ENCODE measurements around the gene HBA1.
"Not testable (repeated sequence)": the region's sequence is repeated elsewhere in the genome, so short reads cannot be mapped to it uniquely, and the experiment has no call there.

The HBA1 gene

GRCh38 chr16:189604-190186 is 13.2 kb downstream of the HBA1 start:
- H3K4me3 ChIP-seq (ENCODE audit: low read length) = no peak overlapping the region
- TF ChIP-seq CTCF (conservative IDR thresholded peaks at IDR 0.05; ENCODE audit: low read depth, low read length) = no peak
- no peak for DNase-seq (ENCODE audit: low read depth)

GRCh38 chr16:191831-192230 is 15.4 kb downstream of the HBA1 start:
- TF ChIP-seq CTCF (conservative IDR thresholded peaks at IDR 0.05; ENCODE audit: low read depth, low read length) = no peak
- no peak for DNase-seq (ENCODE audit: low read depth)
- H3K4me3 ChIP-seq (ENCODE audit: low read length) = no peak overlapping the region

GRCh38 chr16:192686-193085 is 16.2 kb downstream of the HBA1 start:
- no peak overlapping the region for H3K4me3 ChIP-seq (ENCODE audit: low read length)
- TF ChIP-seq CTCF (conservative IDR thresholded peaks at IDR 0.05; ENCODE audit: low read depth, low read length) = no peak
- DNase-seq (ENCODE audit: low read depth) = no peak

- DNase-seq (ENCODE audit: low read depth) = no peak
- no peak for TF ChIP-seq CTCF (conservative IDR thresholded peaks at IDR 0.05; ENCODE audit: low read depth, low read length)
- H3K4me3 ChIP-seq (ENCODE audit: low read length) = no peak overlapping the region
Measured at GRCh38 chr16:193441-193840, 17.0 kb downstream of the HBA1 start.

- H3K4me3 ChIP-seq (ENCODE audit: low read length) = no peak overlapping the region
- no peak for TF ChIP-seq CTCF (conservative IDR thresholded peaks at IDR 0.05; ENCODE audit: low read depth, low read length)
- no peak for DNase-seq (ENCODE audit: low read depth)
Measured at GRCh38 chr16:194516-194915, 18.0 kb downstream of the HBA1 start.

GRCh38 chr16:200388-200787 is 23.9 kb downstream of the HBA1 start:
- peak; percentile 37 for DNase-seq (ENCODE audit: low read depth)
- no peak for TF ChIP-seq CTCF (conservative IDR thresholded peaks at IDR 0.05; ENCODE audit: low read depth, low read length)
- no peak overlapping the region for H3K4me3 ChIP-seq (ENCODE audit: low read length)

- no peak for TF ChIP-seq CTCF (conservative IDR thresholded peaks at IDR 0.05; ENCODE audit: low read depth, low read length)
- no peak overlapping the region for H3K4me3 ChIP-seq (ENCODE audit: low read length)
- no peak for DNase-seq (ENCODE audit: low read depth)
Measured at GRCh38 chr16:203246-203645, 26.8 kb downstream of the HBA1 start.

- not testable (repeated sequence) for H3K4me3 ChIP-seq (ENCODE audit: low read length); DNase-seq (ENCODE audit: low read depth)
Measured at GRCh38 chr16:204046-204445, 27.6 kb downstream of the HBA1 start.

GRCh38 chr16:209359-209758 is 32.9 kb downstream of the HBA1 start:
- not testable (repeated sequence) for DNase-seq (ENCODE audit: low read depth); H3K4me3 ChIP-seq (ENCODE audit: low read length)

- DNase-seq (ENCODE audit: low read depth) = not testable (repeated sequence)
Measured at GRCh38 chr16:211631-212180, 35.2 kb downstream of the HBA1 start.

More at GRCh38 chr16:211631-212180, 35.2 kb downstream of the HBA1 start:
- H3K4me3 ChIP-seq (ENCODE audit: low read length) = not testable (repeated sequence)

All from retinal pigment epithelial cell (primary cell).